Mesothelial cell of epicardium (in vitro differentiated cells): ENCODE data around the gene SH3D19. TPM values are rescaled to one million over a fixed set of nuclear protein-coding genes. Genes with fewer than 3 reads are reported as not detected.
A peak's percentile ranks its signal among the peaks of the same experiment; 100 is the strongest.
"Not testable (repeated sequence)": the region's sequence is repeated elsewhere in the genome, so short reads cannot be mapped to it uniquely, and the experiment has no call there.

Experiments used
- DNase-seq, 2 experiments: peaks; one replicate each; pipeline ENCODE4 v3.0.0; 2021; ENCODE audit warnings: low spot score in 2 of 2; ENCODE audit not compliant: unreplicated experiment in 2 of 2
- H3K27ac Mint-ChIP-seq: 2 replicates; pipeline ENCODE4 v1.8.0; 2021; ENCODE audit warnings: mixed read lengths
- H3K27me3 Mint-ChIP-seq: 2 replicates; pipeline ENCODE4 v1.8.0; 2021; ENCODE audit warnings: low read depth, mixed read lengths
- H3K36me3 Mint-ChIP-seq: 2 replicates; pipeline ENCODE4 v1.8.0; 2021; ENCODE audit warnings: mixed read lengths
- H3K4me1 Mint-ChIP-seq: 2 replicates; pipeline ENCODE4 v1.8.0; 2021; ENCODE audit warnings: mixed read lengths
- H3K4me3 Mint-ChIP-seq: 2 replicates; pipeline ENCODE4 v1.8.0; 2021; ENCODE audit warnings: mild to moderate bottlenecking, moderate library complexity, mixed read lengths
- H3K9me3 Mint-ChIP-seq: 2 replicates; pipeline ENCODE4 v1.8.0; 2021; ENCODE audit warnings: mixed read lengths
- total RNA-seq: library from RNA; stranded (reverse); gene quantifications from 3 replicates; pipeline ENCODE4 v1.2.1, GENCODE V29; 2021
- TF ChIP-seq, protein P1 (sequence below): fragments of 200-600 bp; sonication (generic); IDR thresholded peaks from one replicate; pipeline ENCODE4 v1.5.0; 2021; ENCODE audit warnings: antibody characterized with exemption; ENCODE audit not compliant: unreplicated experiment

Gene SH3D19
- total RNA-seq, 1 donor from 2014 or later, result 39.3 TPM

DNA sequence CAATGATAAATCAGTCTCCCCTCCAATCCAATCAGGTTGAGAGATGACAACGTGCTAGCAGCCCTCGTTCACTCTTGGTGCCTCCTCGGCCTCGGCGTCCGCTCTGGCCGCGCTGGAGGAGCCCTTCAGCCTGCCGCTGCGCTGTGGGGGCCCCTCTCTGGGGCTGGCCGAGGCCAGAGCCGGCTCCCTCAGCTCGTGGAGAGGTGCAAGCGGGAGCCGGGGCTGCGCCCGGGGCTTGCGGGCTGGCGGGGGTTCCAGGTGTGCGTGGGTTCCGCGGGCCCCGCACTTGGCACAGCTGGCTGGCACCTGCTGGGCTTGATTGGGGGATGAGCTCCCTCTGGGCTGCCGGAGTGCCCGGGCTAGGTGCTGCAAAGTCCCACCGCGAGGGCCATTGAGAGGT is 89.4 kb downstream of the SH3D19 start:
- no peak overlapping the region for H3K4me3 Mint-ChIP-seq
- H3K4me1 Mint-ChIP-seq, result peaks cover 19% of the 10 kb centered on the region
- TF ChIP-seq, protein P1, sequence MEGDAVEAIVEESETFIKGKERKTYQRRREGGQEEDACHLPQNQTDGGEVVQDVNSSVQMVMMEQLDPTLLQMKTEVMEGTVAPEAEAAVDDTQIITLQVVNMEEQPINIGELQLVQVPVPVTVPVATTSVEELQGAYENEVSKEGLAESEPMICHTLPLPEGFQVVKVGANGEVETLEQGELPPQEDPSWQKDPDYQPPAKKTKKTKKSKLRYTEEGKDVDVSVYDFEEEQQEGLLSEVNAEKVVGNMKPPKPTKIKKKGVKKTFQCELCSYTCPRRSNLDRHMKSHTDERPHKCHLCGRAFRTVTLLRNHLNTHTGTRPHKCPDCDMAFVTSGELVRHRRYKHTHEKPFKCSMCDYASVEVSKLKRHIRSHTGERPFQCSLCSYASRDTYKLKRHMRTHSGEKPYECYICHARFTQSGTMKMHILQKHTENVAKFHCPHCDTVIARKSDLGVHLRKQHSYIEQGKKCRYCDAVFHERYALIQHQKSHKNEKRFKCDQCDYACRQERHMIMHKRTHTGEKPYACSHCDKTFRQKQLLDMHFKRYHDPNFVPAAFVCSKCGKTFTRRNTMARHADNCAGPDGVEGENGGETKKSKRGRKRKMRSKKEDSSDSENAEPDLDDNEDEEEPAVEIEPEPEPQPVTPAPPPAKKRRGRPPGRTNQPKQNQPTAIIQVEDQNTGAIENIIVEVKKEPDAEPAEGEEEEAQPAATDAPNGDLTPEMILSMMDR, result no peak
- no peaks in the 10 kb centered on the region for H3K27me3 Mint-ChIP-seq
- H3K27ac Mint-ChIP-seq, result no peak overlapping the region
- DNase-seq, result no peak
- H3K9me3 Mint-ChIP-seq, result no peaks in the 10 kb centered on the region
- H3K36me3 Mint-ChIP-seq, result peaks cover 3% of the 10 kb centered on the region

DNA sequence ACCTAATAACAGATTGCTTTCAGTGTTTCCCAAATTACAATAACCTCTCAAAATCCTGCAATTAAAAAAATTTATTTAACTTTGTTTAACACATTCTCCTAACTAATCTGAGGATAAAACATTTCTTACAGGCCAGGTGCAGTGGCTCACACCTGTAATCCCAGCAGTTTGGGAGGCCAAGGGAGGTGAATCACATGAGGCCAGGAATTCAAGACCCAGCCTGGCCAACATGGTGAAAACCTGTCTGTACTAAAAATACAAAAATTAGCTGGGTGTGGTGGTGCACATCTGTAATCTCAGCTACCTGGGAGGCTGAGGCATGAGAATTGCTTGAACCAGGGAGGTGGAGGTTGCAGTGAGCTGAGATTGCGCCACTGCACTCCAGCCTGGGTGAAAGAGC is 90.0 kb downstream of the SH3D19 start:
- not testable (repeated sequence) for H3K36me3 Mint-ChIP-seq, H3K9me3 Mint-ChIP-seq, H3K27me3 Mint-ChIP-seq, DNase-seq, H3K27ac Mint-ChIP-seq, H3K4me3 Mint-ChIP-seq
- H3K4me1 Mint-ChIP-seq, result peaks cover 19% of the 10 kb centered on the region

DNA sequence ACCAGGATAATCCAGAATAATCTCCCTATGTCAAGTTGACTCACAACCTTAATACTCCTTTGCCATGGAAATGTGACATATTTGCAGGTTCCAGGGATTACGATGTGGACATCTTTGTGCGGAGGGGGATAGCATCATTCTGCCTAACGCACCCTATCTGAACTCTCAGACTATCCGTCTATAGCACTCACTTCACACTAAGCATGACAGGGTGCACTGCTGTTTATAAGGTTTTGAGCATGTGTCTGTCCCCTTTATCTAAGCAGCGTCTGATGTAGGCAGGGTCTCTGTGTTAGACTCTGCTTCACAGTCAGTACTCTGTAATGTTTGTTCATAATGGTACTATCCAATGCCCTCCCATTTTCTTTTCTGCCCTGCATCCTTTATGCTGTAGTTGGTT is 91.8 kb downstream of the SH3D19 start:
- H3K4me3 Mint-ChIP-seq, result no peak overlapping the region
- H3K27ac Mint-ChIP-seq, result peak overlapping the region; percentile 8

DNA sequence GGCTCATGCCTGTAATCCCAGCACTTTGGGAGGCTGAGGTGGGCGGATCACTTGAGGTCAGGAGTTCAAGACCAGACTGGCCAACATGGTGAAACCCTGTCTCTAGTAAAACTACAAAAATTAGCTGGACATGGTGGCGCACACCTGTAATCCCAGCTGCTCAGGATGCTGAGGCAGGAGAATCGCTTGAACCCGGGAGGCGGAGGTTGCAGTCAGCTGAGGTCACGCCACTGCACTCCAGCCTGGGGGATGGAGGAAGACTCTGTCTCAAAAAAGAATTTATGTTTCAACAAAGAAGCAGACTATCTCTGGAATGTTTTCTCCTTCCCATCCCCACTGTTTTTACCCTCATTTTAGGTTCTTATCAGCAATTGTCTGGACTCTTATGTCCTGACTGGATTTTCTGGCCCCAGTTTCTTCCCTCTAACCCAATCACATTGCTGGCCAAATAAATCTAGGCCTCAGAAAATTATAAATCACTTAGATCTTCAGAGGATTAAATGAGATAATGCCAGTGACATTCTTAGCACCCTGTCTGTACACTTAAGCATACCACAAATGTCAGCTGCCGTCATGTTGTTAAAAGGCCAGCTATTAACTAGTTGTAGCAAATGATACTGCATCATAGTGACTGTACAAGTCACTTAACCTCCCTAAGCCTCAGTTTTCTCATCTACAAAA is 93.3 kb downstream of the SH3D19 start:
- peak overlapping the region; percentile 43 for H3K27ac Mint-ChIP-seq

More for the DNA sequence above, 91.8 kb downstream of the SH3D19 start:
- Mint-ChIP-seq H3K4me1 (peaks cover 14% of the 10 kb centered on the region), H3K9me3 (peaks cover 6% of the 10 kb centered on the region), H3K36me3 (peaks cover 6% of the 10 kb centered on the region), H3K27me3 (no peaks in the 10 kb centered on the region)
- TF ChIP-seq, protein P1, result no peak
- no peak for DNase-seq

DNA sequence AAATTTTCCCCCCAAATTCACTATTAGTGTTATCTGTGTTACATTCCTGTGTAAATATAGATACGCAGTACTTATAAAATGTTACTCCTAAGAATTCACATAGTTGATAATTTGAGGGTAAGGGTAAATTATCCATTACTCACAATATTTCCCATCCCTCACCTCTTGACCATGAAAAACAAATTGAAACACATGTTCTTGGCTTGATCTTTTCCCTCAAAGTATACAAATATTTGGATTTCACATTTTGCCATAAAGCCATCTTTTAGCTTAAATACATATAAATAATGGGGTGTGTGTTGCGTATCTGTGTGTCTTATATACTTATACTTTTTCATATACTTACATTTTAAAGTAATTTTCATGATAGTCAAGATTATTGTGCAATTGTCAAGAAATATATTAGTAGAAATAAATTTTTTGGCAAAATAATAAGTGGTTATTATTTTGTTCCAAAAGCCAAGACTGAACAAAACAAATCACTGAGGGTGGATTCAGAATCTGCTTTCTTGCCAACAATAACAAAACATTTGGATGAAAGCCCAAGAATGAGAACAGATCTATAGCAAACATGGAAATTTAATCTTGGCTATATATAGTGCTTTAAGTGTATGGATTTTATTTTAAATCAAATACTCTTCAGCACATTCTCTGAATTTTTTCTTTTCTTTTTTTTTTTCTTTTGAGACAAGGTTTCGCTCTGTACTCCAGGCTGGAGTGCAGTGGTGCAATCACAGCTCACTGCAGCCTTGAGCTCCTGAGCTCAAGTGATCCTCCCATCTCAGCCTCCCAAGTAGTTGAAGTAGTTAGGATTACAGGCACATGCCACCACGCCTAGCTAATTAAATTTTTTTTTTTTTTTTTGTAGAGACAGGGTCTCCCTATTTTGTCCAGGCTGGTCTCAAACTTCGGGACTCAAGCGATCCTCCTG is 97.0 kb downstream of the SH3D19 start:
- Mint-ChIP-seq H3K4me1 (peaks cover 40% of the 10 kb centered on the region), H3K9me3 (peaks cover 6% of the 10 kb centered on the region), H3K27me3 (no peaks in the 10 kb centered on the region), H3K27ac (peak overlapping the region; percentile 82), H3K36me3 (peaks cover 8% of the 10 kb centered on the region), H3K4me3 (no peak overlapping the region)
- TF ChIP-seq, protein P1, result no peak
- no peak for DNase-seq

More for the DNA sequence above, 93.3 kb downstream of the SH3D19 start:
- Mint-ChIP-seq H3K27me3 (no peaks in the 10 kb centered on the region), H3K4me3 (no peak overlapping the region), H3K4me1 (peaks cover 24% of the 10 kb centered on the region), H3K9me3 (peaks cover 6% of the 10 kb centered on the region), H3K36me3 (peaks cover 6% of the 10 kb centered on the region)
- DNase-seq, result no peak
- TF ChIP-seq, protein P1, result no peak

DNA sequence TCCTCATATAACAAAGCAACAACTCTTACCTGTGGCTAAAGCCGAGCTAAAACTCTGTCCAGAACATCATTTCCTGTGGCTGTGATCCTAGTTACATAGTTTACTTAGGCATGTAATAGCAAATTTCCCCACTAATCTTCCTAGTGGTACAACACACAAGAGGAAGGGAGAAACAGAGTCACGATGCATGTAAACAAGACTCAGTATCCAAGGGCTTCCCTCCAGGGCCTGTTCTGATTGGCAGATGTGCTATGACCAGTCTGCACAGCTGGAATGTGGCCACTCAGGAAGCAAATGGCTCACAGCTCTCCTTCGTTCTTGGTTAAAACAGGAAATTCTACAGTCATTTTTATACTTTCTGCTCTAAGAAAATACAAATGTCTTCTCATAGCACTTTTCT is 97.7 kb downstream of the SH3D19 start:
- TF ChIP-seq, protein P1, result no peak
- peaks cover 6% of the 10 kb centered on the region for H3K9me3 Mint-ChIP-seq
- DNase-seq, result no peak
- H3K4me1 Mint-ChIP-seq, result peaks cover 40% of the 10 kb centered on the region
- H3K27me3 Mint-ChIP-seq, result no peaks in the 10 kb centered on the region
- peaks cover 12% of the 10 kb centered on the region for H3K36me3 Mint-ChIP-seq
- peak overlapping the region; percentile 82 for H3K27ac Mint-ChIP-seq
- H3K4me3 Mint-ChIP-seq, result peak overlapping the region; percentile 2
